HG02798 (cell line): ENCODE measurements around the gene ZFYVE27.
"Not testable (repeated sequence)": the region's sequence is repeated elsewhere in the genome, so short reads cannot be mapped to it uniquely, and the experiment has no call there.

Experiments used
- ATAC-seq: cut with Tn5 transposase; IDR thresholded peaks from one replicate; pipeline ENCODE4 v1.9.1; 2021; ENCODE audit warnings: mild to moderate bottlenecking; ENCODE audit not compliant: unreplicated experiment, poor library complexity

ZFYVE27 gene

GRCh38 chr10:97736902-97737769 is at the start of gene ZFYVE27:
Gene ZFYVE27, plus strand, starts transcription at chr10:97737128. Its CDS starts 1,350 bp downstream, at chr10:97738478.
- peak; percentile 91 for ATAC-seq

- ATAC-seq: no peak
Measured at GRCh38 chr10:97687785-97688781, 48.8 kb upstream of the ZFYVE27 start.

- no peak for ATAC-seq
Measured at GRCh38 chr10:97689559-97690020, 47.3 kb upstream of the ZFYVE27 start.

GRCh38 chr10:97690133-97690532 is 46.8 kb upstream of the ZFYVE27 start:
- no peak for ATAC-seq

GRCh38 chr10:97698072-97698655 is 38.8 kb upstream of the ZFYVE27 start:
- not testable (repeated sequence) for ATAC-seq

- peak; percentile 71 for ATAC-seq
Measured at GRCh38 chr10:97701438-97702069, 35.4 kb upstream of the ZFYVE27 start.

- no peak for ATAC-seq
Measured at GRCh38 chr10:97703398-97704067, 33.4 kb upstream of the ZFYVE27 start.

GRCh38 chr10:97704341-97704740 is 32.6 kb upstream of the ZFYVE27 start:
- no peak for ATAC-seq

- ATAC-seq: no peak
Measured at GRCh38 chr10:97705006-97705670, 31.8 kb upstream of the ZFYVE27 start.

GRCh38 chr10:97707134-97707861 is 29.6 kb upstream of the ZFYVE27 start:
- ATAC-seq: no peak

GRCh38 chr10:97708167-97708566 is 28.8 kb upstream of the ZFYVE27 start:
- no peak for ATAC-seq

- no peak for ATAC-seq
Measured at GRCh38 chr10:97708976-97709946, 27.7 kb upstream of the ZFYVE27 start.

- no peak for ATAC-seq
Measured at GRCh38 chr10:97711640-97712572, 25.0 kb upstream of the ZFYVE27 start.

GRCh38 chr10:97713339-97713825 is 23.5 kb upstream of the ZFYVE27 start, which contains the start of gene MARVELD1:
Gene MARVELD1, plus strand, starts transcription at chr10:97713730. Its CDS starts 147 bp downstream, at chr10:97713877.
- ATAC-seq: no peak

GRCh38 chr10:97713826-97714400 is 23.0 kb upstream of the ZFYVE27 start:
- ATAC-seq: peak; percentile 78
